Body of pancreas (tissue), 4 donors: Measurements from ENCODE around the gene NFS1.

Experiments
- POLR2A ChIP-seq, 3 donors: fragments of 450-650 bp; IDR thresholded peaks; one replicate each; pipeline ENCODE4 v1.6.1; 2016; ENCODE audit warnings: antibody characterized with exemption in 3 of 3, mild to moderate bottlenecking in 2 of 3
- TF ChIP-seq, protein P1 (sequence below), 7 experiments: fragments of 450-650 bp in 4 of 7; fragments of 200-600 bp in 3 of 7; sonication (generic) in 3 of 7; IDR thresholded peaks; one replicate each; pipeline ENCODE4 v1.5.1; 2016 to 2019; ENCODE audit warnings: antibody characterized with exemption in 7 of 7

DNA sequence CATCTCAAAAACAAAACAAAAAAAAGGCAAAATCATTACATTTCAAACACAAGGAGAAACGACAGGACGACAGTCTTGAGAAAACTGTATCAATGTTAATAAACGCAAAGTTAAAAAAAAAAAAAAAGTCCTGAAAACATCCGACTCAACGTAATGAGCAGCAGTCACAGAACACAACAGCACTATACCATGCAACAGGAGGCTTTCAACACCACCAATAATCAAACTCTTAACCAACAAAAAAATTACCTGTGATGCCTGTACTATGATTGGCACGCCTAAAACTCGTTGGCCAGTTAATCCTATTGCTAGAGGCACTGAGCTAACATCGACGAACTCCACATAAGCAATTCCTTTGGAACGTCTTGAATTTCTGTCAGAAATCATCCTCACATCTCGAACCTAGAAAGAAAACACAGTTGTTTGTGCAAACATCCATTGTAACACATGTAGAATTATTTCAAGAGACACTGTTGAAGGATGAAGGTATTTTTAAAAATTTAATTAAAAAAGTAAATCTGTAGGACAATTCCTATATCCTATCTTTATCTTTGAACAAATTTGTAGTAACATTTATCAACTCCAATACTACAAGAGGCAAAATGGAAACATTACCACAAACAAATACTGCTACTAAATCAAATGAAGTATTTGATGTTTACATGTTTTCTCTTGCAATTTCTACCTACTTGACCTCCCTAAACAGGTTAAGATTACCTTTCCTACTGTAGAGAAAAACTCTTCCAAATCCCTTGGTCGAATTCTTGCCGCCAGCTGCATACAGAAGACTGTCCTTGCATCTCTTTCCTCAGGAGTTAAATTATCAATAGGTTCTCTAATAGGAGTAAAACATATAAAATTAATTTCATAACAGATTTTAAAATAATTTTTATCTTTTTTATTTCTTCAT is 25.4 kb upstream of the NFS1 start:
- TF ChIP-seq, protein P1, sequence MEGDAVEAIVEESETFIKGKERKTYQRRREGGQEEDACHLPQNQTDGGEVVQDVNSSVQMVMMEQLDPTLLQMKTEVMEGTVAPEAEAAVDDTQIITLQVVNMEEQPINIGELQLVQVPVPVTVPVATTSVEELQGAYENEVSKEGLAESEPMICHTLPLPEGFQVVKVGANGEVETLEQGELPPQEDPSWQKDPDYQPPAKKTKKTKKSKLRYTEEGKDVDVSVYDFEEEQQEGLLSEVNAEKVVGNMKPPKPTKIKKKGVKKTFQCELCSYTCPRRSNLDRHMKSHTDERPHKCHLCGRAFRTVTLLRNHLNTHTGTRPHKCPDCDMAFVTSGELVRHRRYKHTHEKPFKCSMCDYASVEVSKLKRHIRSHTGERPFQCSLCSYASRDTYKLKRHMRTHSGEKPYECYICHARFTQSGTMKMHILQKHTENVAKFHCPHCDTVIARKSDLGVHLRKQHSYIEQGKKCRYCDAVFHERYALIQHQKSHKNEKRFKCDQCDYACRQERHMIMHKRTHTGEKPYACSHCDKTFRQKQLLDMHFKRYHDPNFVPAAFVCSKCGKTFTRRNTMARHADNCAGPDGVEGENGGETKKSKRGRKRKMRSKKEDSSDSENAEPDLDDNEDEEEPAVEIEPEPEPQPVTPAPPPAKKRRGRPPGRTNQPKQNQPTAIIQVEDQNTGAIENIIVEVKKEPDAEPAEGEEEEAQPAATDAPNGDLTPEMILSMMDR (IDR thresholded peaks at IDR 0.05), result no peak
- no peak for TF ChIP-seq POLR2A (IDR thresholded peaks at IDR 0.05)
